ENCODE data around the gene PLS3. TPM values are rescaled to one million over a fixed set of nuclear protein-coding genes. Genes with fewer than 3 reads are reported as not detected.
"Not testable (repeated sequence)": the region's sequence is repeated elsewhere in the genome, so short reads cannot be mapped to it uniquely, and the experiment has no call there.

PLS3 gene
- total RNA-seq = 1.4 TPM in 2 replicates

GRCh38 chrX:115560978-115561604 is at the start of gene PLS3:
TSS of gene PLS3 (plus strand) at chrX:115561174. CDS start at chrX:115610251, 49,077 bp downstream.
- Mint-ChIP-seq H3K9me3 (no peaks in the 10 kb centered on the region), H3K4me1 (ENCODE audit: low read depth) (no peaks in the 10 kb centered on the region), H3K36me3 (ENCODE audit: low read depth) (no peaks in the 10 kb centered on the region), H3K27ac (no peak within 1 kb of the TSS), H3K27me3 (ENCODE audit: insufficient read depth) (peaks cover 10% of the 10 kb centered on the region), H3K4me3 (peak within 1 kb of the TSS; percentile 67)
- intact Hi-C loops (cut with micrococcal nuclease) = loop anchor here (1.0 kb wide), 1 partner anchor 56 kb away; no protein-coding TSS in a partner anchor
- peak; percentile 0 for DNase-seq (ENCODE audit: low spot score)

GRCh38 chrX:115518113-115518512 is 42.9 kb upstream of the PLS3 start:
- intact Hi-C loops (cut with micrococcal nuclease) = no loop called here
- no peak overlapping the region for H3K27ac Mint-ChIP-seq
- DNase-seq (ENCODE audit: low spot score) = no peak
- no peaks in the 10 kb centered on the region for H3K9me3 Mint-ChIP-seq
- H3K4me1 Mint-ChIP-seq (ENCODE audit: low read depth) = no peaks in the 10 kb centered on the region
- no peaks in the 10 kb centered on the region for H3K27me3 Mint-ChIP-seq (ENCODE audit: insufficient read depth)
- no peak overlapping the region for H3K4me3 Mint-ChIP-seq
- no peaks in the 10 kb centered on the region for H3K36me3 Mint-ChIP-seq (ENCODE audit: low read depth)

- Mint-ChIP-seq H3K27me3 (ENCODE audit: insufficient read depth) (no peaks in the 10 kb centered on the region), H3K36me3 (ENCODE audit: low read depth) (no peaks in the 10 kb centered on the region), H3K4me1 (ENCODE audit: low read depth) (no peaks in the 10 kb centered on the region), H3K9me3 (no peaks in the 10 kb centered on the region), H3K4me3 (no peak overlapping the region), H3K27ac (no peak overlapping the region)
- DNase-seq (ENCODE audit: low spot score) = no peak
- intact Hi-C loops (cut with micrococcal nuclease) = no loop called here
Measured at GRCh38 chrX:115521741-115522140, 39.2 kb upstream of the PLS3 start.

GRCh38 chrX:115522952-115523351 is 38.0 kb upstream of the PLS3 start:
- Mint-ChIP-seq H3K4me3 (no peak overlapping the region), H3K27me3 (ENCODE audit: insufficient read depth) (no peaks in the 10 kb centered on the region), H3K9me3 (no peaks in the 10 kb centered on the region), H3K4me1 (ENCODE audit: low read depth) (no peaks in the 10 kb centered on the region), H3K36me3 (ENCODE audit: low read depth) (no peaks in the 10 kb centered on the region), H3K27ac (no peak overlapping the region)
- no peak for DNase-seq (ENCODE audit: low spot score)
- intact Hi-C loops (cut with micrococcal nuclease) = no loop called here

- Mint-ChIP-seq H3K4me3 (no peak overlapping the region), H3K27ac (no peak overlapping the region), H3K4me1 (ENCODE audit: low read depth) (no peaks in the 10 kb centered on the region), H3K36me3 (ENCODE audit: low read depth) (no peaks in the 10 kb centered on the region), H3K27me3 (ENCODE audit: insufficient read depth) (no peaks in the 10 kb centered on the region), H3K9me3 (no peaks in the 10 kb centered on the region)
- intact Hi-C loops (cut with micrococcal nuclease) = no loop called here
- DNase-seq (ENCODE audit: low spot score) = no peak
Measured at GRCh38 chrX:115525486-115525885, 35.5 kb upstream of the PLS3 start.

GRCh38 chrX:115531818-115532403 is 29.1 kb upstream of the PLS3 start:
- Mint-ChIP-seq H3K36me3 (ENCODE audit: low read depth) (no peaks in the 10 kb centered on the region), H3K27me3 (ENCODE audit: insufficient read depth) (no peaks in the 10 kb centered on the region)

GRCh38 chrX:115533485-115533884 is 27.5 kb upstream of the PLS3 start:
- H3K4me3 Mint-ChIP-seq = no peak overlapping the region
- intact Hi-C loops (cut with micrococcal nuclease) = no loop called here
- H3K27ac Mint-ChIP-seq = no peak overlapping the region
- no peaks in the 10 kb centered on the region for H3K9me3 Mint-ChIP-seq
- DNase-seq (ENCODE audit: low spot score) = no peak
- H3K27me3 Mint-ChIP-seq (ENCODE audit: insufficient read depth) = no peaks in the 10 kb centered on the region
- H3K4me1 Mint-ChIP-seq (ENCODE audit: low read depth) = no peaks in the 10 kb centered on the region
- no peaks in the 10 kb centered on the region for H3K36me3 Mint-ChIP-seq (ENCODE audit: low read depth)

More at GRCh38 chrX:115531818-115532403, 29.1 kb upstream of the PLS3 start:
- intact Hi-C loops (cut with micrococcal nuclease) = no loop called here
- Mint-ChIP-seq H3K4me3 (no peak overlapping the region), H3K4me1 (ENCODE audit: low read depth) (no peaks in the 10 kb centered on the region), H3K9me3 (no peaks in the 10 kb centered on the region), H3K27ac (no peak overlapping the region)
- DNase-seq (ENCODE audit: low spot score) = no peak

GRCh38 chrX:115534383-115534782 is 26.6 kb upstream of the PLS3 start:
- H3K27ac Mint-ChIP-seq = no peak overlapping the region
- no peak for DNase-seq (ENCODE audit: low spot score)
- intact Hi-C loops (cut with micrococcal nuclease) = no loop called here
- no peaks in the 10 kb centered on the region for H3K36me3 Mint-ChIP-seq (ENCODE audit: low read depth)
- H3K27me3 Mint-ChIP-seq (ENCODE audit: insufficient read depth) = no peaks in the 10 kb centered on the region
- no peaks in the 10 kb centered on the region for H3K9me3 Mint-ChIP-seq
- no peak overlapping the region for H3K4me3 Mint-ChIP-seq
- no peaks in the 10 kb centered on the region for H3K4me1 Mint-ChIP-seq (ENCODE audit: low read depth)

- no peaks in the 10 kb centered on the region for H3K36me3 Mint-ChIP-seq (ENCODE audit: low read depth)
- intact Hi-C loops (cut with micrococcal nuclease) = no loop called here
- H3K9me3 Mint-ChIP-seq = no peaks in the 10 kb centered on the region
- no peaks in the 10 kb centered on the region for H3K27me3 Mint-ChIP-seq (ENCODE audit: insufficient read depth)
- no peak for DNase-seq (ENCODE audit: low spot score)
- no peak overlapping the region for H3K4me3 Mint-ChIP-seq
- H3K27ac Mint-ChIP-seq = no peak overlapping the region
- no peaks in the 10 kb centered on the region for H3K4me1 Mint-ChIP-seq (ENCODE audit: low read depth)
Measured at GRCh38 chrX:115535421-115535820, 25.6 kb upstream of the PLS3 start.

- Mint-ChIP-seq H3K27ac (no peak overlapping the region), H3K36me3 (ENCODE audit: low read depth) (no peaks in the 10 kb centered on the region), H3K4me3 (no peak overlapping the region), H3K4me1 (ENCODE audit: low read depth) (no peaks in the 10 kb centered on the region), H3K9me3 (no peaks in the 10 kb centered on the region), H3K27me3 (ENCODE audit: insufficient read depth) (no peaks in the 10 kb centered on the region)
- no peak for DNase-seq (ENCODE audit: low spot score)
- intact Hi-C loops (cut with micrococcal nuclease) = no loop called here
Measured at GRCh38 chrX:115535844-115536243, 25.1 kb upstream of the PLS3 start.

- no peaks in the 10 kb centered on the region for H3K27me3 Mint-ChIP-seq (ENCODE audit: insufficient read depth)
- intact Hi-C loops (cut with micrococcal nuclease) = no loop called here
- no peak overlapping the region for H3K4me3 Mint-ChIP-seq
- H3K4me1 Mint-ChIP-seq (ENCODE audit: low read depth) = no peaks in the 10 kb centered on the region
- no peaks in the 10 kb centered on the region for H3K36me3 Mint-ChIP-seq (ENCODE audit: low read depth)
- H3K9me3 Mint-ChIP-seq = no peaks in the 10 kb centered on the region
- H3K27ac Mint-ChIP-seq = no peak overlapping the region
- DNase-seq (ENCODE audit: low spot score) = no peak
Measured at GRCh38 chrX:115539841-115540240, 21.1 kb upstream of the PLS3 start.

- H3K27me3 Mint-ChIP-seq (ENCODE audit: insufficient read depth); H3K27ac Mint-ChIP-seq; H3K4me3 Mint-ChIP-seq; DNase-seq (ENCODE audit: low spot score); H3K9me3 Mint-ChIP-seq; H3K36me3 Mint-ChIP-seq (ENCODE audit: low read depth); intact Hi-C loops (cut with micrococcal nuclease); H3K4me1 Mint-ChIP-seq (ENCODE audit: low read depth): not testable (repeated sequence)
Measured at GRCh38 chrX:115541045-115541444, 19.9 kb upstream of the PLS3 start.

GRCh38 chrX:115547448-115547847 is 13.5 kb upstream of the PLS3 start:
- Mint-ChIP-seq H3K4me1 (ENCODE audit: low read depth) (no peaks in the 10 kb centered on the region), H3K9me3 (no peaks in the 10 kb centered on the region), H3K27me3 (ENCODE audit: insufficient read depth) (no peaks in the 10 kb centered on the region), H3K27ac (no peak overlapping the region), H3K36me3 (ENCODE audit: low read depth) (no peaks in the 10 kb centered on the region), H3K4me3 (no peak overlapping the region)
- intact Hi-C loops (cut with micrococcal nuclease) = no loop called here
- DNase-seq (ENCODE audit: low spot score) = no peak

GRCh38 chrX:115549008-115549407 is 12.0 kb upstream of the PLS3 start:
- Mint-ChIP-seq H3K27ac (no peak overlapping the region), H3K9me3 (no peaks in the 10 kb centered on the region), H3K36me3 (ENCODE audit: low read depth) (no peaks in the 10 kb centered on the region), H3K27me3 (ENCODE audit: insufficient read depth) (no peaks in the 10 kb centered on the region), H3K4me1 (ENCODE audit: low read depth) (no peaks in the 10 kb centered on the region), H3K4me3 (no peak overlapping the region)
- no peak for DNase-seq (ENCODE audit: low spot score)
- intact Hi-C loops (cut with micrococcal nuclease) = no loop called here
